Measurements from ENCODE around the gene CELSR1. TPM values are rescaled to one million over a fixed set of nuclear protein-coding genes. Genes with fewer than 3 reads are reported as not detected.

Gene CELSR1
- total RNA-seq, 1 donor from 2014 or later = 27.9 TPM

DNA sequence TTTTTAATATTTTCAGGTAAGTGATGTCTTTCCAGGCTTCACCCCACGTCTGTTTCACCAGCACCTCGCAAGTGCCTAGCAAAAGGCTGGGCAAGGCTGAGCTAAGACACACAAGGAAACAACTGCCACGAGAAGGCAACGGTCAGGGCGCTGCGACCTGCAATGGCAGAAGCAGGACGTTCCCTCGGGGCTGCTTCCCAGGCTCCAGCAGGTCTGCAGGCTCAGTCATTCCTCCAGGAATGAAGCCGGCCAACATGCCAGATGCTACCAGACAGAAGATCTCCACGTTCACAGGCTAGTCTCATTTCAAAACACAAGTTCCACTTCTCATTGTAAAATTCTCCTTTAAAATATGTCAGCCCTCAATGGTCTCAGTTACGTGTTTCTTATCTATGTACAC, 45.5 kb downstream of the CELSR1 start:
- peak overlapping the region; percentile 82 for H3K27ac Mint-ChIP-seq (ENCODE audit: unreplicated experiment)
- no peaks in the 10 kb centered on the region for H3K36me3 Mint-ChIP-seq (ENCODE audit: low read depth)
- DNase-seq (ENCODE audit: low spot score) = no peak
- H3K4me1 Mint-ChIP-seq (ENCODE audit: low read depth) = peaks cover 16% of the 10 kb centered on the region
- TF ChIP-seq, protein P1, sequence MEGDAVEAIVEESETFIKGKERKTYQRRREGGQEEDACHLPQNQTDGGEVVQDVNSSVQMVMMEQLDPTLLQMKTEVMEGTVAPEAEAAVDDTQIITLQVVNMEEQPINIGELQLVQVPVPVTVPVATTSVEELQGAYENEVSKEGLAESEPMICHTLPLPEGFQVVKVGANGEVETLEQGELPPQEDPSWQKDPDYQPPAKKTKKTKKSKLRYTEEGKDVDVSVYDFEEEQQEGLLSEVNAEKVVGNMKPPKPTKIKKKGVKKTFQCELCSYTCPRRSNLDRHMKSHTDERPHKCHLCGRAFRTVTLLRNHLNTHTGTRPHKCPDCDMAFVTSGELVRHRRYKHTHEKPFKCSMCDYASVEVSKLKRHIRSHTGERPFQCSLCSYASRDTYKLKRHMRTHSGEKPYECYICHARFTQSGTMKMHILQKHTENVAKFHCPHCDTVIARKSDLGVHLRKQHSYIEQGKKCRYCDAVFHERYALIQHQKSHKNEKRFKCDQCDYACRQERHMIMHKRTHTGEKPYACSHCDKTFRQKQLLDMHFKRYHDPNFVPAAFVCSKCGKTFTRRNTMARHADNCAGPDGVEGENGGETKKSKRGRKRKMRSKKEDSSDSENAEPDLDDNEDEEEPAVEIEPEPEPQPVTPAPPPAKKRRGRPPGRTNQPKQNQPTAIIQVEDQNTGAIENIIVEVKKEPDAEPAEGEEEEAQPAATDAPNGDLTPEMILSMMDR (IDR thresholded peaks at IDR 0.05) = no peak
- H3K4me3 Mint-ChIP-seq (ENCODE audit: unreplicated experiment) = no peak overlapping the region
- no peaks in the 10 kb centered on the region for H3K27me3 Mint-ChIP-seq (ENCODE audit: low read depth)
- no peaks in the 10 kb centered on the region for H3K9me3 Mint-ChIP-seq (ENCODE audit: low read depth)

DNA sequence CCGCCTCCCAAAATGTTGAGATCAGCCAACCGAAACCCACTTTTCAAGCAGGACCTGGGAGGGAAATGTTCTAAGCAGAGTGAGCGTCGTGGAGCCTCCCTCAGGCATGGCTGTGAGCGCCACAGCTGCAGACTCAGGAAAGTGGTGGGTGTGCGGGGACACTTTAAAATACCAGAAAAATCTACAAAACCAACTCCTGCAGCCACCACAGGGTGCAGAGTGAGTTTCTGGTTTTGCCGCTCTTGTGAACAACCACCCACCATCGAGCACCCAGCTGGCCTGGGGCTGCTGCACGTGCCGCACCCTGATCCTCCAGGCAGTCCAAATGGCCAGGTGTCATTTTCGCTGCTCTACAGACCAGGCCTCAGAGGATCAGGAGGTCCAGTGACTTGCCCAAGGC, 46.9 kb downstream of the CELSR1 start:
- no peak overlapping the region for H3K27ac Mint-ChIP-seq (ENCODE audit: unreplicated experiment)
- no peaks in the 10 kb centered on the region for H3K27me3 Mint-ChIP-seq (ENCODE audit: low read depth)

DNA sequence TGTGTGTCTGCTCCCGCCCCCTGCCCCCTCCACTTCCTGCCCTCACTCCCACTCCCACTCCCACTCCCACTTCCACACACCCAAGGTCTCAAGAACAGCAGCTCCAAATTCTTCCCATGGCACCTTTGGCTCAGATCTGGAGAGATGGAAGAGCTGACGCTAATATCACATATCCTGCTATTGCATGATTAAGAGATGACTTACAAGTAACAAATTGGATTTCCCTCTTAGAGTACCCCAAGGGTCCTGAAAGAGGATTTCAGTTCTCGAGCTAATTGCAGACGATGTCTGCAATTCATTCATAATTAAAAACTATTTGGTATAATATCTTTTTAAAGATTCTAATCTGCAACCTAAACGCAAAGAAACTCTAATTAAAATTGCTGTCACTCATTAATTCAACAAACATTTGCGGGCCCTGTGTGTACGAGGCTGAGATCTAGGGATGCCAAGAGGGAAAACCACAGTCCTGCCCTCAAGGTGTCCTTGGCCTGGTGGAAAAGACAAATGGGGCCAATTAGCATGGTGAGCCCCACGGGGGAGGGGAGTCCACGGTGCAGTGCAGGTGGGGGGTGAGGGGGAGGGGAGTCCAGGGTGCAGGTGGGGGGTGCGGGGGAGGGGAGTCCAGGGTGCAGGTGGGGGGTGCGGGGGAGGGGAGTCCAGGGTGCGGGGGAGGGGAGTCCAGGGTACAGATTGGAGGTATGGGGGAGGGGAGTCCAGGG, 50.3 kb downstream of the CELSR1 start:
- Mint-ChIP-seq H3K27me3 (ENCODE audit: low read depth) (no peaks in the 10 kb centered on the region), H3K36me3 (ENCODE audit: low read depth) (no peaks in the 10 kb centered on the region), H3K4me3 (ENCODE audit: unreplicated experiment) (no peak overlapping the region), H3K9me3 (ENCODE audit: low read depth) (peaks cover 5% of the 10 kb centered on the region), H3K27ac (ENCODE audit: unreplicated experiment) (no peak overlapping the region), H3K4me1 (ENCODE audit: low read depth) (peaks cover 40% of the 10 kb centered on the region)
- TF ChIP-seq, protein P1 (IDR thresholded peaks at IDR 0.05) = no peak
- no peak for DNase-seq (ENCODE audit: low spot score)

More for the DNA sequence above, 46.9 kb downstream of the CELSR1 start:
- Mint-ChIP-seq H3K36me3 (ENCODE audit: low read depth) (no peaks in the 10 kb centered on the region), H3K4me3 (ENCODE audit: unreplicated experiment) (no peak overlapping the region), H3K4me1 (ENCODE audit: low read depth) (peaks cover 23% of the 10 kb centered on the region), H3K9me3 (ENCODE audit: low read depth) (no peaks in the 10 kb centered on the region)
- TF ChIP-seq, protein P1 (IDR thresholded peaks at IDR 0.05) = no peak
- no peak for DNase-seq (ENCODE audit: low spot score)

DNA sequence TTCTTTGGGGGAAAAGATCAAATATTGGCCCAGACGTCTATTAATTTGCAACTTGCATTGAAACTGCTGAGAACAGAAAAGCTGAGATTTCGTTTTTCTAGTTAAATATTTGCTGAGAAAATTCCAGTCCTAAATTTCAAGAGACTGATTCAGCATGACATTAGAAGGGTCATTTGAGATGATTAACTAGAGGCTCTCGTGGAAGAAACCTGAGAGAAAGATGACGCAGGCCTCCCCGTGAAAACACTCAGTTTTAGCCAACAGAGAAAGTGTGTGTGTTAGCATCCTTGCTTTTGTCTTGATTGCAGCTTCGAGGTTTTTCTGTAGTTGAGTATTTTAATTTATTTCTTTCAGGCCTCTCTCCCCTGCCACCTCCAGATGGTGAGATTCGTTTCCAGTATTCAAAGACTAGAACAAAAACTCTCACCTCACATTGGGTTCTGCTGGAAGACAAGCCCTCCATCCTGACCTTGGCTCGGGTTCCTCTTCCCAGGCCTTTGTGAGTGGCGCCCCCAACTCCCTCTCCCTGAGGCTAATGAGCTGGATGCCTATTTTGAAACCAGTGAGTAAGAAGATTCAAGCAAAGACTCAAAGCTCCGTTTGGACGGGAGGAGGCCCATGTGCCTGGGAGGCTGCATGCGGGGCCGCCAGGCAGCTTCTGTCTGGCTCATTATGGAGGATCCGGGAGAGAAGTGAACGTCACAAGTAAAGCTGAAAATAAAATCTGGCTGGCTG, 52.4 kb downstream of the CELSR1 start:
- H3K27ac Mint-ChIP-seq (ENCODE audit: unreplicated experiment) = peak overlapping the region; percentile 92
- peaks cover 39% of the 10 kb centered on the region for H3K4me1 Mint-ChIP-seq (ENCODE audit: low read depth)
- H3K27me3 Mint-ChIP-seq (ENCODE audit: low read depth) = no peaks in the 10 kb centered on the region
- H3K4me3 Mint-ChIP-seq (ENCODE audit: unreplicated experiment) = peak overlapping the region; percentile 9
- TF ChIP-seq, protein P1 (IDR thresholded peaks at IDR 0.05) = no peak
- DNase-seq (ENCODE audit: low spot score) = no peak
- no peaks in the 10 kb centered on the region for H3K36me3 Mint-ChIP-seq (ENCODE audit: low read depth)
- H3K9me3 Mint-ChIP-seq (ENCODE audit: low read depth) = peaks cover 5% of the 10 kb centered on the region

DNA sequence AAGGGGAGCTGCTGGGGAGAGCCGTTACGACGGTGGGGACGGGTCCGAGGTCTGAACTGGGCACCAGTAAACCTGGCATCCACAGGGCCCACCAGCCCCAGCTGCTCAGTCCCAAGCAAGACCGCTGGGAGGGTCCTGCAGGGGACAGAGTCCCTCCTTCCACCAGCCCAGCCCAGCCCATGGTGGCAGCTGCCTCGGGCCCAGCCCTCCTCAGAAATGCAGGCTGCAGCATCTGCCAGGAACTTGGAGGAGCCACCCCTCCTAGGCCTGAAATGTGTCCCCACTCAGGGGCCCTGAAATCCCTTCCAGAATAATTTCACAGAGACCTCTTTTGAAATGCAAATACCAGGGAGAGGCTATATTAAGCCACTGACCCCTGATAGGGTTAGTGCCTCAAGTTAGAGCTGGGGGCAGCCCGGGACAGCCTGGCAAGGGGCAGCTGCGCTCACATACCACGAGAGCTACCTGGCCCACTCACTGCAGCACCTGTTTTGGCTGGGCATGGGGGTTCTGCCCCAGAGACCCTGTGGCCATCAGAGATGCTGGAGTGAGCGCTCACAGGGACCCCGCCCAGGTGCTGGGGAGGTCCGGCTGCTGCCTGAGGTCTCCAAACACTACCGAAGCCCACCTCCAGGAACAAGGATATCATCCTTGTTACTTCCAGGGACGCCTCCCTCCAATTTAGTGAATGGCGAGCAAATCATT, 53.1 kb downstream of the CELSR1 start:
- TF ChIP-seq, protein P1 (IDR thresholded peaks at IDR 0.05) = no peak
- H3K4me1 Mint-ChIP-seq (ENCODE audit: low read depth) = peaks cover 45% of the 10 kb centered on the region
- peak overlapping the region; percentile 9 for H3K4me3 Mint-ChIP-seq (ENCODE audit: unreplicated experiment)
- H3K36me3 Mint-ChIP-seq (ENCODE audit: low read depth) = no peaks in the 10 kb centered on the region
- no peak for DNase-seq (ENCODE audit: low spot score)
- peaks cover 5% of the 10 kb centered on the region for H3K9me3 Mint-ChIP-seq (ENCODE audit: low read depth)
- H3K27me3 Mint-ChIP-seq (ENCODE audit: low read depth) = no peaks in the 10 kb centered on the region
- H3K27ac Mint-ChIP-seq (ENCODE audit: unreplicated experiment) = peak overlapping the region; percentile 92
